GM15510 (cell line): ENCODE results near the gene MRPL49.

Experiments
- POLR2A ChIP-seq: IDR thresholded peaks from 3 replicates; pipeline ENCODE4 v1.6.1; 2011; ENCODE audit warnings: borderline replicate concordance; ENCODE audit not compliant: insufficient read length; ENCODE audit errors: extremely low read depth

The MRPL49 gene

DNA sequence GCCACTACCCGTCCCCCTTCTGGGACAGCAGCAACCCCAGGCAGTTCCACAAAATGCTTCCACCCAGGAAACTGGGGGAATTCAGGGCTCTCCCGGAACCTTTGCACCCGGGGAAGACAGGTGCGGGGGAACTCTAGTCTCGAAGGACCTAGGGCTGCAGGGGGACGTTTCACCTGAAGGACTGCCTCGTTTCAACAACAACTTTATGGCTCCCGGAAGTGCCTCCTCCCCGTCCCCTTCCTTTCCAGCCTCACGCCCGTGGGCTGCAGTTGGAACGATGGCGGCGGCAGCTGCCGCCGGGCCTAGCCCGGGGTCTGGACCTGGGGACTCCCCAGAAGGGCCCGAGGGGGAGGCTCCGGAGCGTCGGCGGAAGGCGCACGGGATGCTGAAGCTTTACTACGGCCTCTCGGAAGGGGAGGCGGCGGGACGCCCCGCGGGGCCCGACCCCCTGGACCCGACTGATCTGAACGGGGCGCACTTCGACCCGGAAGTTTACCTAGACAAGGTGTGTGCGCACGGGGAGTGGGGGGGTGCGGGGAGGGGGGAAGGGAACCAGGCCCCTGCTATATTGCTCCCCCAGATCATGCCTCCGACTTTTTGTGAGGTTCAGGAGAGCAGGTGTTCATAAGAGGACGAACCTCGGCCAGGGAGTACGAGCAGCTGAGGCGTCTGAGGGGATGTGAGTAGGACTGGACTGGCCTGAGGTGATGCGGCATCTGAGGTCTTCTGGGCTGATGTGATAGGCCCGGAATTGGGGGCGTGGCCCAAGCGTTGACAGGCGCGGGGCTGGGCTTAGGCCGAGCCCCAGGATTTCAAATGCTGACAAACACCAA, 25.9 kb upstream of the MRPL49 start, which contains the start of gene VPS51:
TSS of gene VPS51 (plus strand) at position 241 of the 833 bp plus-strand sequence. CDS start at position 278, 37 bp downstream.
- TF ChIP-seq POLR2A, result peak; percentile 90

DNA sequence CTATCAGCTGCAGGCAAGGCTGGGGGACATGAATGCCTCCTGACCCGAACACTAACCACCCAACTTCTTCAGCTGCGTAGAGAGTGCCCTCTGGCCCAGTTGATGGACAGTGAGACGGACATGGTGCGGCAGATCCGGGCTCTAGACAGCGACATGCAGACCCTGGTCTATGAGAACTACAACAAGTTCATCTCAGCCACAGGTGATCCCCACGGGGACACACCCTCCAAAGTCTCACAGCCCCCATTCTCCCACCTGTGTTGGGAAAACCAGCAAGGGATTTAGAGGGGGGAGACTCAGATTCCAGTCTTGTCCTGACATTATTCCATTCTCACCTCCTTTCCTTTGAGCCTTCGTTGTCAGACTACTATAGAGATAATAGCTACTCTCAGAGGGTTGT, 25.2 kb upstream of the MRPL49 start:
- TF ChIP-seq POLR2A, result no peak

DNA sequence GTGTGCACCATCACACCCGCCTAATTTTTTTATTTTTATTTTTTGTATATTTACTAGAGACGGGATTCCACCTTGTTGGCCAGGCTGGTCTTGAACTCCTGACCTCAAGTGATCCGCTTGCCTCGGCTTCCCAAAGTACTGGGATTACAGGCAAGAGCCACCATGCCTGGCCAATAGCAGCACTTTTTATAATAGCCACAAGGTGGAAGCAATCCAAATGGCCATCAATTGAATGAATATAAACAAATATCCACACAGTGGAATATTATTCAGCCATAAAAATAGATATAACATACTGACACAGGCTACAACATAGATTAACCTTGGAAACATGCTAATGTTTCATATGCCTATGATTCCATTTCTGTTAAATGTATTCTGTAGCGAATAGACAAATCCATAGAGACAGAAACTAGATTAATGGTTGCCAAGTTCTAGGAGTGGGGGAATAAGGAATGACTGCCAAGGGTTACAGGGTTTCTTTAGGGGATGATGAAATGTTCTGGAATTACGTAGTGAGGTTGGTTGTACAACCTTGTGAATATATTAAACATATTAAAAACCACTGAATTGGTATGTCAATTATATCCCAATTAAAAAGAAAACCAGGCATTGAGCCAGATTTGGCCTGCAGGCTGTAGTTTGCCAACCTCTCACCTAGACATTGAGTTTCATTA, 21.3 kb upstream of the MRPL49 start:
- TF ChIP-seq POLR2A, result no peak

DNA sequence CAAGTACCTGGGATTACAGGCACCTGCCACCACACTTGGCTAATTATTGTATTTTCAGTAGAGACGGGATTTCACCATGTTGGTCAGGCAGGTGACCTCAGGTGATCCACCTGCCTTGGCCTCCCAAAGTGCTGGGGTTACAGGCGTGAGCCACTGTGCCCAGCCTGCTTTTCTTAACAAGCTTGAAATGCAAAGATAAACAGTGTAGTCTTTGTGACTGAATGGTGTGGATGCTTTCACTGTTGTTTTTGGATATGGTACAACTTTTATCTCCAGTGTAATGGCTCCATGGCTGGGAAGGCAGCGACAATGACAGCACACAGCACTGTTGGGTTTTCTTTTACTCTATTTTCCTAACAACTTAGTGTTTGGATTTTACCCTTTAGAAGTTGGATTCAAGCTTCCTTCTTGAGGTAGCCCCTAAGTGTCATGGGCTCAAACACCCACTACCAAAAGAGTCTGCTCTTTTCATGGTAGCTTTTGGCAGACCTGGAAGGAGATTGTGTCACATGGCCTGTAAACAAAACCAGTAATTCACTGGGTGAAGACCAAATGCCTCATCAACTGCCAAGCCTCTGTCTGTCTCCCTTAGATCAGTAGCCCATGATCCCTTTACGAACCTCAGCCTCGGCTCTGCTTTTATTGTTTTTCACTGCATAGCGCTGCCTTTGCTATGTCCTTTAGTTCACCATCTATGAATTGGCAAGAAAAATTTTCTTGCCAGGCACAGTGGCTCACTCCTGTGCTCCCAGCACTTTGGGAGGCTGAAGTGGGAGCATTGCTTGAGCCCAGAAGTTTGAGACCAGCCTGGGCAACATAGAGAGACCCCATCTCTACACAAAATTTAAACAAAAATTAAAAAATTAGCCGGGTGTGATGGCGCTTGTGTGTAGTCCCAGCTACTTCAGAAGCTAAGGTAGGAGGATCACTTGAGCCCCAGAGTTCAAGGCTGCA, 19.7 kb upstream of the MRPL49 start:
- no peak for TF ChIP-seq POLR2A

DNA sequence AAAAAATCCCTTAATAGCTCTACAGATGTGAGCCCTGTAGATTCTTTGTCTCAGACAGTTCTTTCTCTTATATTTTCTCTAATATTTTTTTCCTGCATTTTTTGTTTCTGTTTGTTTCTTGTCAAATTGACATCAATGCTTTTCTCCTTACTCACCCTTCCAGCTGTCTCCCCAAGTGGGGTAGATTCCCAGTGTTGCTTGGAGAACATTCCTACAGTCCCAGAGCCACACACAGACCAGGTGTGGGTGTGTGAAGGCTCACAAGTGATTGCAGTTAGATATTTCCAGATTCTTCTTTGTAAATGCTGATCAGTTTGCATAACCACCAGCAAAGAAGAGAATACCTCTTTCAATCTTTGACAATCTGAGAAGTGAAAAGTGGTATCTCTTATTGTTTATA, 18.6 kb upstream of the MRPL49 start:
- TF ChIP-seq POLR2A, result no peak

DNA sequence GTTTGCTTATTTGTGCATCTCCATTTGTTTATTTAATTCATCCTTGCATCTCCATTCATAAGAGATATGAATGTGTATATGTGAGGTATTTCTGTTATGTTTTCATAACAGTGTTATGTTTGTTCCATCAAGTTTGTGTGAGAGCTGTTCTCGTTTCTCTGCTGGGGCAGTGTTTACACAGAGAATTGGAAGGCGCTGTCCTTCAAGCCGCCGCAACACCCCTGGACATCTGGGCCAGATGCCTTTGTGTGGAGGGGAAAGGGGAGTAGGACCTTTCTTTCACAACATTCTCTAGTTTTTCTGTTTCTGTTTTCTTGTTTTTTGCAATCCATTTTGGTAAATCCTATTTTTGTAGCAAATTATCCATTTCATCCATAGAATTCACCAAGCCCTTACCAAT, 17.5 kb upstream of the MRPL49 start:
- no peak for TF ChIP-seq POLR2A

DNA sequence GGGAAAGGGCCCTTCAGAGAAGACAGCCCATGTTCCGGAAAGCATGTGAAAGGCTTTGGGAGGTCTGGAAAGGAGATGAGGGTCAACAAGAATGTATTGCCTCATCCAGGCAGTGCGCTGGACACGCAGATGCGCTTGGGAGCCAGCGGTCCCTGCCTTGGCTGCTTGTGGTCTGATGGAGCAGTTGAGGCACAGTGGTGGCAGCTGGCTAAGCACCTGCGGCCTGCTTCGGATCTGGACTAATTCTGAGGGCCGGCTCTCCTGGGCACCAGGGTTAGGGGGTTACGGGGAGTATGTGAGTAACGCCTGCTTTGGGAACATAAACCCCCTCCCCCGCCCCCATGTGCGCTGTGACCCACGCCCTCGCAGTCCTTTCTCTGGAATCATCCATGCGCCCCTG, 15.0 kb upstream of the MRPL49 start:
- no peak for TF ChIP-seq POLR2A

DNA sequence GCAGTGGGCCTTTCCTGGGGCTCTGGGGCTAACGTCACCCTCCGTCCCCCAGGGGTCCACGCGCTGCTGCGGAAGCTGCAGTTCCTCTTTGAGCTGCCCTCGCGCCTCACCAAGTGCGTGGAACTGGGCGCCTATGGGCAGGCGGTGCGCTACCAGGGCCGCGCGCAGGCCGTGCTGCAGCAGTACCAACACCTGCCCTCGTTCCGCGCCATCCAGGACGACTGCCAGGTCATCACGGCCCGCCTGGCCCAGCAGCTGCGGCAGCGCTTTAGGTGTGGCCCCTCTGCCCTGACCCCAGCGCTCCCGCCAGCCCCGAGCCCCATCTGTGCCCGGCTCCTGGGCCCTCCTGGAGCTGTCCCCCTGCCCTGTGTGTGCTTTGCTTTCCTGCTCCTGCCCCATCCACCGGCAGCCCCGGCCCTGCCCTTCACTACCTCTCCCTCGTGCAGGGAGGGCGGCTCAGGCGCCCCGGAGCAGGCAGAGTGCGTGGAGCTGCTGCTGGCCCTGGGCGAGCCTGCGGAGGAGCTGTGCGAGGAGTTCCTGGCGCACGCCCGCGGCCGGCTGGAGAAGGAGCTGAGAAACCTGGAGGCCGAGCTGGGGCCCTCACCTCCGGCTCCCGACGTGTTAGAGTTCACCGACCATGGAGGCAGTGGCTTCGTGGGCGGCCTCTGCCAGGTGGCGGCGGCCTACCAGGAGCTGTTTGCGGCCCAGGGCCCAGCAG, 14.2 kb upstream of the MRPL49 start:
- TF ChIP-seq POLR2A, result no peak

DNA sequence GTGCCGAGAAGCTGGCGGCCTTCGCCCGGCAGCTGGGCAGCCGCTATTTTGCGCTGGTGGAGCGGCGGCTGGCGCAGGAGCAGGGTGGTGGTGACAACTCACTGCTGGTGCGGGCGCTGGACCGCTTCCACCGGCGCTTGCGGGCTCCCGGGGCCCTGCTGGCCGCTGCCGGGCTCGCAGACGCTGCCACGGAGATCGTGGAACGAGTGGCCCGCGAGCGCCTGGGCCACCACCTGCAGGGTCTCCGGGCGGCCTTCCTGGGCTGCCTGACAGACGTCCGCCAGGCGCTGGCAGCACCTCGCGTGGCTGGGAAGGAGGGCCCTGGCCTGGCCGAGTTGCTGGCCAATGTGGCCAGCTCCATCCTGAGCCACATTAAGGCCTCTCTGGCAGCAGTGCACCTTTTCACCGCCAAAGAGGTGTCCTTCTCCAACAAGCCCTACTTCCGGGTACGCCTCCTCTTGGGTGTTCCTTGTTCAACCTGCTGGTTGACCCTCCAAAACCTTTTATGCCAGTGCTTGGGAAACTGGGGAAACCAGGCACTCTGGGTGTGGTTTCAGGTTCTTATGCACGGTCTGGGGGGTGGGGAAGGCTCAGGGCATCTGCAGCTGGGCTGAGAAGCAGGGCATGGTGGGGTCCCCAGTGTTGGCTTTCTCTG, 13.5 kb upstream of the MRPL49 start:
- no peak for TF ChIP-seq POLR2A

DNA sequence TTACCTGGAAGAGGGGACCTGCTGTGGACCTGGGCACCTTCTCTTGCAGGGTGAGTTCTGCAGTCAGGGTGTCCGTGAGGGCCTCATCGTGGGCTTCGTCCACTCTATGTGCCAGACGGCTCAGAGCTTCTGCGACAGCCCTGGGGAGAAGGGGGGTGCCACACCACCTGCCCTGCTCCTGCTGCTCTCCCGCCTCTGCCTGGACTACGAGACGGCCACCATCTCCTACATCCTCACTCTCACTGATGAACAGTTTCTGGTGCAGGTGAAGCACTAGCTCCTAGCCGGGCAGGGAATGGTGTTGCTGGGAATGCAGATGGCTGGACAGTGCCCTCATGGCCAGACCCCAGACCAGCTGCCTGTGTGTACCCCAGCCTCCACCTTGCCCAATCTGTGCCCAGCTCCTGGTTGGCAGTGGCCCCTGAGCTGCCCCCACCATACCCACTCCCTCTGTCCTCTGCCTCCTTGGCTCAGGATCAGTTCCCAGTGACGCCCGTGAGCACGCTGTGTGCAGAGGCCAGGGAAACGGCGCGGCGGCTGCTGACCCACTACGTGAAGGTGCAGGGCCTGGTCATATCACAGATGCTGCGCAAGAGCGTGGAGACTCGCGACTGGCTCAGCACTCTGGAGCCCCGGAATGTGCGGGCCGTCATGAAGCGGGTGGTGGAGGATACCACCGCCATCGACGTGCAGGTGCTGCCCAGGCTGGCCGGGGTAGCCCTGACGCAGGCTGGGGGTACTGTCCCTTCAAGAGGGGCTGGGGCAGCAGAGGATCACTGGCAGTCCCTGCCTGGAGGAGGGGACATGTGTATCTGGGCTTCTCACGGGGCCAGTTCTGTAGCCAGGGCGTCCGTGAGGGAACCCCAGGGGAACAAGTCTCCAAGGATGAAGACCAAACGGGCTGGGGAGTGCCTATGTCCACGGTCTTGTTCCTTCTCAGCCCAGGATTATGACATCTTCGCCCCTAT, 12.6 kb upstream of the MRPL49 start:
- no peak for TF ChIP-seq POLR2A

DNA sequence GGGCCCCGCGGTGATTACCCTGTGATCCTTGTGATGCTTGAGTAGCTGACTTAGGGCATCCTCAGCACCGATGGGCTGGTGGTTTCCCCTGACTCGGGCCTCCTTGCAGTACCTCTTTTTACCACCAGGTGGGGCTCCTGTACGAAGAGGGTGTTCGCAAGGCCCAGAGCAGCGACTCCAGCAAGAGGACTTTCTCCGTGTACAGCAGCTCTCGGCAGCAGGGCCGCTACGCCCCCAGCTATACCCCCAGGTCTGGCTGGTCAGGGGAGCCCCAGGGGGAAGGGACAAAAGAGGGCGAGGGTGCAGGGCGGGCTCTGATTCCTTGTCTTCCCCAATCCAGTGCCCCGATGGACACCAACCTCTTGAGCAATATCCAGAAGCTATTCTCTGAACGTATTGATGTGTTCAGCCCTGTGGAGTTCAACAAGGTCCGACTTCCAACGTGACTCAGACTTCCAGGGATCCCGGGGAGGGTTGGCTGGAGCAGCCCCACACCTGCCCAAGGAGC, 11.7 kb upstream of the MRPL49 start:
- peak; percentile 25 for TF ChIP-seq POLR2A

DNA sequence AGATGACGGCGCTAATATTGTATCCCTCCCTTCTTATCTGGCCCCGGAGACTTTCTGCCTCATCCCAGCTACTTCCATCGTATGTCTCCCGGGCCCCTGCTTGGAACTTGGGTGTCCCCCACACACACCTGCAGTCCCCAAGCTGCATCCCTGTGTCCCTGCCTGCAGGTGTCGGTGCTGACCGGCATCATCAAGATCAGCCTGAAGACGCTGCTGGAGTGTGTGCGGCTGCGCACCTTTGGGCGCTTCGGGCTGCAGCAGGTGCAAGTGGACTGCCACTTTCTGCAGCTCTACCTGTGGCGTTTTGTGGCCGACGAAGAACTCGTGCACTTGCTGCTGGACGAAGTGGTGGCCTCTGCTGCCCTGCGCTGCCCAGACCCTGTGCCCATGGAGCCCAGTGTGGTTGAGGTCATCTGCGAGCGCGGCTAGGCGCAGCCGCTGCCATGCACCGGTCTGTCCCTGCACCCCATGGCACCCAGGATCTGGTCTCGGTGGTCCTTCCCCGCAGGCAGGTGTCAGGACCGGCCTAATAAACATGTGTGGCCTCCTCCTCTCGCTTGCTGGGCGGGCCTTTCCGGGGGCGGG, 10.9 kb upstream of the MRPL49 start:
- no peak for TF ChIP-seq POLR2A

DNA sequence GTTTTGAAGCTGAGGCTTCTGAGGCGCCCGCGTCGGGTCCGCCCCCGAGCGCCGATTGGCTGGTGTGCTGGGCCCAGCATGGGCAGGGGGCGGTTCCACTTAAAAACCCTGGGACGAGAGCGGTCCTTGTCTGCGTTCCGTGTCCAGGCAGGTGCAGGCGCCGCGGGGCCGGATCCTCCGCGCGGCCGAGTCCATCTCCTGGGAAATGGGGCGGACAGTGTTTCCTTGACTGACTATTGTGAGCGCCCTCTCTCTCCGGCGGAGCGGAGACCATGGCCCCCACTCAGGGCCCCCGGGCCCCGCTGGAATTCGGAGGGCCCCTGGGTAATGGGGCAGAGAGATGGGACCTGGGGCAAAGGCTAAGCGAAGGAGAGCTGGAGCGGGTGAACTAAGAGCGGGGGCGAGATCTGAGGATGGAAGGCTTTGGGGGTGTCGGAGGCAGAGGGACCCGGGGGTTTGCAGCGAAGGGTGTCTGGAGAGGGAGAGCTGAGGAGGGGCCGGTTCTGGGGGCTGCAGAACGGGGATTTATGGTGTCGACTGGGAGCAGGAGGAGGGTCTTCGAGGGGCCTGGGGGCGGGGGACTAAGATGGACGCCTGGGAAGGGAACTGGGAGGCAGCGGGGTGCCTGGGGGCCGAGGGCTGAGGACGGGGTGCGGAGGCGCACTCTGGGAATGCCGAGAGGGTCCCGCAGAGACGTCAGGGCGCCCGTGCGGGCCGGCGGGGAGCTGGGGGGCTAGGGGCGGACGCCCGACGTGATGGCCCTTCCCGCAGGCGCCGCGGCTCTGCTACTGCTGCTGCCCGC, 10.2 kb upstream of the MRPL49 start, which contains the start of gene TM7SF2:
TSS of gene TM7SF2 (plus strand) at position 129 of the 802 bp plus-strand sequence. CDS start at position 273, 144 bp downstream.
- TF ChIP-seq POLR2A, result peak; percentile 98
